AG04450 (cell line): ENCODE results near the gene TSPAN15. TPM values are rescaled to one million over a fixed set of nuclear protein-coding genes. Genes with fewer than 3 reads are reported as not detected.

Experiments
- CTCF ChIA-PET: fragments of 300-600, 350-600 bp; formaldehyde crosslinking; extraction: SDS; loops from one replicate; lab custom pipeline; 2022; ENCODE audit warnings: antibody characterized with exemption, inconsistent platforms; lab: Charles Lee
- POLR2A ChIA-PET: fragments of 350-600 bp; formaldehyde crosslinking; extraction: SDS; loops from one replicate; lab custom pipeline; 2021; ENCODE audit warnings: antibody characterized with exemption, inconsistent platforms; lab: Yijun Ruan, JAX
- DNase-seq: peaks from one replicate; pipeline ENCODE4 v3.0.0-alpha.2; 2011; ENCODE audit warnings: low read depth, low spot score
- H3K27ac ChIP-seq: one replicate; pipeline ENCODE4 v1.5.1; 2012; ENCODE audit warnings: low read depth, low read length, control low read depth
- H3K27me3 ChIP-seq: one replicate; pipeline ENCODE4 v1.6.0; 2012; ENCODE audit warnings: low read length; ENCODE audit not compliant: control insufficient read depth, insufficient read depth
- H3K4me3 ChIP-seq: 2 replicates; pipeline ENCODE4 v1.5.1; 2011; ENCODE audit warnings: mild to moderate bottlenecking, low read depth, low read length, control low read depth
- H3K9me3 ChIP-seq: 2 replicates; pipeline ENCODE4 v1.5.1; 2012; ENCODE audit warnings: low read length; ENCODE audit not compliant: control insufficient read depth, insufficient read depth
- CTCF ChIP-seq: IDR thresholded peaks from 2 replicates; pipeline ENCODE4 v1.5.1; 2011; ENCODE audit warnings: low read depth, low read length, control low read depth, inconsistent platforms
- polyA plus RNA-seq: library from polyadenylated mRNA; depleted of rRNA; stranded (reverse); fragments of >200 nt; gene quantifications from 2 replicates; pipeline ENCODE4 v1.2.3, GENCODE V29; 2011

TSPAN15 gene
- polyA plus RNA-seq, 1 experiment, result 0.38 TPM

- DNase-seq, result no peak
- Histone ChIP-seq H3K27ac (no peak overlapping the region), H3K9me3 (no peaks in the 10 kb centered on the region), H3K27me3 (peaks cover 35% of the 10 kb centered on the region), H3K4me3 (no peak overlapping the region)
- TF ChIP-seq CTCF, result no peak
- CTCF ChIA-PET, result interaction anchor here (1.3 kb wide), 1 partner anchor 177 kb away, joined by 3 read pairs; no protein-coding TSS in a partner anchor
- POLR2A ChIA-PET, result no interaction called here
Observed at GRCh38 chr10:69415951-69416350, 35.3 kb upstream of the TSPAN15 start.

GRCh38 chr10:69416695-69417094, 34.6 kb upstream of the TSPAN15 start, which contains the start of gene TACR2:
TACR2 (minus strand) TSS chr10:69416918; CDS start chr10:69416323, 595 bp downstream.
- Histone ChIP-seq H3K9me3 (no peaks in the 10 kb centered on the region), H3K4me3 (no peak within 1 kb of the TSS), H3K27ac (no peak within 1 kb of the TSS), H3K27me3 (peaks cover 36% of the 10 kb centered on the region)
- no peak for TF ChIP-seq CTCF
- CTCF ChIA-PET, result interaction anchor here (1.3 to 1.5 kb wide), 2 partner anchors 9 to 178 kb away, joined by 3 to 13 read pairs; no protein-coding TSS in a partner anchor
- POLR2A ChIA-PET, result no interaction called here
- no peak for DNase-seq

GRCh38 chr10:69417542-69417941, 33.7 kb upstream of the TSPAN15 start:
- POLR2A ChIA-PET, result no interaction called here

GRCh38 chr10:69418052-69418752, 33.1 kb upstream of the TSPAN15 start:
- no peak overlapping the region for H3K27ac ChIP-seq
- no peak for DNase-seq
- H3K27me3 ChIP-seq, result peaks cover 49% of the 10 kb centered on the region
- no peak overlapping the region for H3K4me3 ChIP-seq
- H3K9me3 ChIP-seq, result no peaks in the 10 kb centered on the region
- ChIA-PET CTCF (interaction anchor here (0.5 to 3.7 kb wide), 7 partner anchors 9 to 432 kb away, joined by 3 to 17 read pairs (median 6); no protein-coding TSS in a partner anchor), POLR2A (no interaction called here)
- TF ChIP-seq CTCF, result no peak

More at GRCh38 chr10:69417542-69417941, 33.7 kb upstream of the TSPAN15 start:
- TF ChIP-seq CTCF, result no peak
- Histone ChIP-seq H3K4me3 (no peak overlapping the region), H3K27ac (no peak overlapping the region), H3K27me3 (peaks cover 43% of the 10 kb centered on the region), H3K9me3 (no peaks in the 10 kb centered on the region)
- DNase-seq, result no peak
- CTCF ChIA-PET, result interaction anchor here (0.6 to 1.5 kb wide), 6 partner anchors 10 to 240 kb away, joined by 3 to 13 read pairs (median 4); no protein-coding TSS in a partner anchor
